Liver (tissue), 9 donors: ENCODE data around the gene LHFPL2. TPM values are rescaled to one million over a fixed set of nuclear protein-coding genes. Genes with fewer than 3 reads are reported as not detected.

Experiments
- DNase-seq: peaks from one replicate; pipeline ENCODE4 v3.0.0-alpha.2; 2017; ENCODE audit warnings: low spot score
- H3K27ac ChIP-seq, 2 donors: one replicate each; pipeline ENCODE4 v1.7.0; 2013; ENCODE audit warnings: inconsistent platforms in 2 of 2, low read length in 2 of 2, control low read depth in 1 of 2, low read depth in 1 of 2, mild to moderate bottlenecking in 1 of 2
- H3K27me3 ChIP-seq, 4 donors: one replicate each; pipeline versions ENCODE4 v1.6.1 to v1.7.0; 2013; ENCODE audit warnings: low read length in 3 of 4, inconsistent platforms in 1 of 4, mild to moderate bottlenecking in 1 of 4, moderate library complexity in 1 of 4; ENCODE audit not compliant: control insufficient read depth in 4 of 4, insufficient read depth in 4 of 4
- H3K36me3 ChIP-seq, 4 donors: one replicate each; pipeline versions ENCODE4 v1.6.1 to v1.7.0; 2013; ENCODE audit warnings: low read length in 3 of 4, mild to moderate bottlenecking in 3 of 4, low read depth in 1 of 4, moderate library complexity in 1 of 4; ENCODE audit not compliant: control insufficient read depth in 4 of 4, insufficient read depth in 3 of 4
- H3K4me1 ChIP-seq, 4 donors: one replicate each; pipeline versions ENCODE4 v1.6.1 to v1.7.0; 2013; ENCODE audit warnings: low read length in 3 of 4, mild to moderate bottlenecking in 3 of 4, moderate library complexity in 1 of 4; ENCODE audit not compliant: control insufficient read depth in 4 of 4, insufficient read depth in 4 of 4
- H3K4me3 ChIP-seq, 3 donors: one replicate each; pipeline versions ENCODE4 v1.6.1 to v1.7.0; 2013; ENCODE audit warnings: low read length in 3 of 3, control low read depth in 1 of 3, low read depth in 1 of 3, mild to moderate bottlenecking in 1 of 3
- H3K9ac ChIP-seq, 2 donors: one replicate each; pipeline ENCODE4 v1.7.0; 2013; ENCODE audit warnings: low read length in 2 of 2, mild to moderate bottlenecking in 2 of 2, moderate library complexity in 2 of 2, control low read depth in 1 of 2, low read depth in 1 of 2
- H3K9me3 ChIP-seq, 4 donors: one replicate each; pipeline versions ENCODE4 v1.6.1 to v1.7.0; 2013; ENCODE audit warnings: low read length in 3 of 4; ENCODE audit not compliant: control insufficient read depth in 4 of 4
- CTCF ChIP-seq: fragments of 150-350 bp; IDR thresholded peaks from 2 replicates; pipeline ENCODE4 v1.5.1; 2017; ENCODE audit warnings: improper control_type of control experiment, low read depth, low read length; ENCODE audit not compliant: missing input control
- EGR1 ChIP-seq, 2 donors: IDR thresholded peaks; 2 replicates each; pipeline ENCODE4 v1.6.1; 2016 to 2018; ENCODE audit warnings: antibody characterized with exemption in 2 of 2, low read depth in 2 of 2
- FOXA1 ChIP-seq: IDR thresholded peaks from 2 replicates; pipeline ENCODE4 v1.6.1; 2016; ENCODE audit warnings: antibody characterized with exemption
- FOXA2 ChIP-seq: IDR thresholded peaks from 2 replicates; pipeline ENCODE4 v1.6.1; 2016; ENCODE audit warnings: antibody characterized with exemption
- GABPA ChIP-seq, 2 donors: IDR thresholded peaks in 1 of 2; conservative IDR thresholded peaks in 1 of 2; 2 replicates each; pipeline ENCODE4 v1.6.1; 2016; ENCODE audit warnings: antibody characterized with exemption in 2 of 2, mild to moderate bottlenecking in 1 of 2, moderate library complexity in 1 of 2
- HNF4A ChIP-seq, 2 donors: conservative IDR thresholded peaks; 2 replicates each; pipeline ENCODE4 v1.6.1; 2016; ENCODE audit warnings: antibody characterized with exemption in 2 of 2, mild to moderate bottlenecking in 2 of 2
- HNF4G ChIP-seq: IDR thresholded peaks from 2 replicates; pipeline ENCODE4 v1.6.1; 2016; ENCODE audit warnings: antibody characterized with exemption
- JUND ChIP-seq, 2 donors: IDR thresholded peaks; 2 replicates each; pipeline ENCODE4 v1.6.1; 2016; ENCODE audit warnings: antibody characterized with exemption in 2 of 2
- NR2F2 ChIP-seq: IDR thresholded peaks from 2 replicates; pipeline ENCODE4 v1.6.1; 2016; ENCODE audit warnings: antibody characterized with exemption
- RAD21 ChIP-seq, 2 donors: IDR thresholded peaks; 2 replicates each; pipeline ENCODE4 v1.6.1; 2016; ENCODE audit warnings: antibody characterized with exemption in 2 of 2, mild to moderate bottlenecking in 2 of 2
- SP1 ChIP-seq: IDR thresholded peaks from 2 replicates; pipeline ENCODE4 v1.6.1; 2018; ENCODE audit warnings: antibody characterized with exemption, mild to moderate bottlenecking
- TAF1 ChIP-seq: conservative IDR thresholded peaks from 2 replicates; pipeline ENCODE4 v1.6.1; 2016; ENCODE audit warnings: antibody characterized with exemption, mild to moderate bottlenecking
- YY1 ChIP-seq: IDR thresholded peaks from 2 replicates; pipeline ENCODE4 v1.6.1; 2016; ENCODE audit warnings: antibody characterized with exemption, mild to moderate bottlenecking
- ZBTB33 ChIP-seq: IDR thresholded peaks from 2 replicates; pipeline ENCODE4 v1.6.1; 2016; ENCODE audit warnings: antibody characterized with exemption
- WGBS: extraction: QIAGEN DNeasy Blood & Tissue Kit; methylation state at CpG from one replicate; pipeline ENCODE4 v1.1.7; 2013; 5-methylcytosine and 5-hydroxymethylcytosine counted together
- polyA plus RNA-seq, 2 donors: library from polyadenylated mRNA; stranded (reverse) in 1 of 2; unstranded in 1 of 2; fragments of 200-250 nt in 1 of 2; fragments of >200 nt in 1 of 2; fragmentation: Nextera tagmentation in 1 of 2; extraction: Ambion mirVana in 1 of 2; gene quantifications; one replicate each; pipeline versions ENCODE4 v1.2.1 to v1.2.3, GENCODE V29; 2013 to 2015
- total RNA-seq, 2 donors: library from RNA; depleted of rRNA; stranded (reverse); fragments of >200 nt; gene quantifications; one replicate each; pipeline ENCODE4 v1.2.3, GENCODE V29; 2014
- TF ChIP-seq, protein P1 (sequence below): IDR thresholded peaks from 2 replicates; pipeline ENCODE4 v1.6.1; 2016; ENCODE audit warnings: antibody characterized with exemption, mild to moderate bottlenecking
- TF ChIP-seq, protein P2 (sequence below): IDR thresholded peaks from 2 replicates; pipeline ENCODE4 v1.6.1; 2016; ENCODE audit warnings: antibody characterized with exemption
- TF ChIP-seq, protein P3 (sequence below): IDR thresholded peaks from 2 replicates; pipeline ENCODE4 v1.6.1; 2016; ENCODE audit warnings: antibody characterized with exemption
- donor health status: healthy.
- donor health status: healthy.
- donor health status: healthy.
- donor health status: healthy.
- donor health status: healthy.

Gene LHFPL2
- total and polyA plus RNA-seq, 4 donors, result 1.6 to 9.4 (median 5.6) TPM

DNA sequence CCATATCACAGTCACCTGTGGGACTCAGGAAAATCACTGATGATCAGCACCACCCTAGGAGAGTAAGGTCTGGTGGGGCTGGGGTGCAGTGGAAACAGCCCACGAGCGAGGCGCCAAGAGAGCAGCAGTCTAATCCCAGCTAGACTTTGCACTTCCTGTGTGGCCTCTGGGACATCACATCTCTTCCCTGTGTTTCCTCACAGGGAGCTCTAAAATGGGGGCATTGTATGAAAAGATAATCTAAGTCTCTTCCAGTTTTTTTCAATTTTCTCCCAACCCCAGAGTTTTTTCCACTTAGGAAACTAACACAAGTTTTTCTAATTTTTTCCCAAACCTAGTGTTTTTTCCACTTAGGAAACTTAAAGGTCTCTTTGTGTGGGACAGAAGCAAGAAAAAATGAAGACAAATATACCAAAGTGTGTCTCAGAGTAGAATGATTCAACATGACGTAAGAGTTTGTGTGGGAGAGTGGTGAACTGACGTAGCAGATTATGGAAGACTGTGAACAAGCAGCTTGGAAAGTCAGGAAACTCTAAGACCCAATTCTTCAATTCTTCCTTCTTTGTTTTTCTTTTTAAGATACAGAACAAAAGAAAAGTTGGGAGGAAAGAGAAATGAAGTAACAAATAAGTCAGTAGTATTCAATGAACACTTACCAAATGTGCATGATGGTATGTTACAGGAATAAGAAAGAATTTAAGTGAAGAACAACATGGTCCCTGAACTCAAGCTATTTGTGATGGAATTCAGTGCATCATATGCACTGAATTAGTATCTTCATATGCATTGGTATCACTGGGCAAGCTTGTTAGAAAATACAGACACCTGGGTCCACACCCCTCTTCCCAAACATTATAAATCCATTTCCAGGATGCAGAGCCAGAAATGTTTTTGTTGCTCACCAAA is 51.3 kb downstream of the LHFPL2 start:
- Histone ChIP-seq H3K4me3 (no peak overlapping the region), H3K27me3 (no peaks in the 10 kb centered on the region), H3K9ac (no peak overlapping the region), H3K27ac (no peak overlapping the region), H3K36me3 (no peaks in the 10 kb centered on the region), H3K4me1 (no peaks in the 10 kb centered on the region), H3K9me3 (no peaks in the 10 kb centered on the region)
- 88% methylated on average over 5 of the region's 5 CpGs for WGBS
- TF ChIP-seq NR2F2 (no peak), YY1 (no peak), ZBTB33 (no peak), SP1 (no peak)
- DNase-seq, result no peak

GRCh38 chr5:78595458-78595921 is 53.1 kb downstream of the LHFPL2 start:
- Histone ChIP-seq H3K36me3 (no peaks in the 10 kb centered on the region), H3K27ac (peak overlapping the region in 1 of 2 donors; percentile 7), H3K9me3 (no peaks in the 10 kb centered on the region), H3K27me3 (no peaks in the 10 kb centered on the region), H3K4me3 (no peak overlapping the region), H3K9ac (no peak overlapping the region), H3K4me1 (no peaks in the 10 kb centered on the region)
- WGBS, result 64% methylated on average over 4 of the region's 4 CpGs
- no peak for DNase-seq
- TF ChIP-seq GABPA (IDR thresholded peaks at IDR 0.05 in 1 of 2, conservative IDR thresholded peaks at IDR 0.05 in 1 of 2) (no peak), TAF1 (no peak), FOXA2 (no peak), RAD21 (IDR thresholded peaks at IDR 0.05) (no peak), SP1 (no peak), FOXA1 (no peak), HNF4A (conservative IDR thresholded peaks at IDR 0.05) (no peak), JUND (IDR thresholded peaks at IDR 0.05) (no peak), CTCF (no peak), EGR1 (IDR thresholded peaks at IDR 0.05; ENCODE audit: low read depth in 2 of 2) (no peak), HNF4G (no peak), YY1 (no peak), NR2F2 (no peak)
- TF ChIP-seq, protein P1, sequence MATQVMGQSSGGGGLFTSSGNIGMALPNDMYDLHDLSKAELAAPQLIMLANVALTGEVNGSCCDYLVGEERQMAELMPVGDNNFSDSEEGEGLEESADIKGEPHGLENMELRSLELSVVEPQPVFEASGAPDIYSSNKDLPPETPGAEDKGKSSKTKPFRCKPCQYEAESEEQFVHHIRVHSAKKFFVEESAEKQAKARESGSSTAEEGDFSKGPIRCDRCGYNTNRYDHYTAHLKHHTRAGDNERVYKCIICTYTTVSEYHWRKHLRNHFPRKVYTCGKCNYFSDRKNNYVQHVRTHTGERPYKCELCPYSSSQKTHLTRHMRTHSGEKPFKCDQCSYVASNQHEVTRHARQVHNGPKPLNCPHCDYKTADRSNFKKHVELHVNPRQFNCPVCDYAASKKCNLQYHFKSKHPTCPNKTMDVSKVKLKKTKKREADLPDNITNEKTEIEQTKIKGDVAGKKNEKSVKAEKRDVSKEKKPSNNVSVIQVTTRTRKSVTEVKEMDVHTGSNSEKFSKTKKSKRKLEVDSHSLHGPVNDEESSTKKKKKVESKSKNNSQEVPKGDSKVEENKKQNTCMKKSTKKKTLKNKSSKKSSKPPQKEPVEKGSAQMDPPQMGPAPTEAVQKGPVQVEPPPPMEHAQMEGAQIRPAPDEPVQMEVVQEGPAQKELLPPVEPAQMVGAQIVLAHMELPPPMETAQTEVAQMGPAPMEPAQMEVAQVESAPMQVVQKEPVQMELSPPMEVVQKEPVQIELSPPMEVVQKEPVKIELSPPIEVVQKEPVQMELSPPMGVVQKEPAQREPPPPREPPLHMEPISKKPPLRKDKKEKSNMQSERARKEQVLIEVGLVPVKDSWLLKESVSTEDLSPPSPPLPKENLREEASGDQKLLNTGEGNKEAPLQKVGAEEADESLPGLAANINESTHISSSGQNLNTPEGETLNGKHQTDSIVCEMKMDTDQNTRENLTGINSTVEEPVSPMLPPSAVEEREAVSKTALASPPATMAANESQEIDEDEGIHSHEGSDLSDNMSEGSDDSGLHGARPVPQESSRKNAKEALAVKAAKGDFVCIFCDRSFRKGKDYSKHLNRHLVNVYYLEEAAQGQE, result no peak
- TF ChIP-seq, protein P2, sequence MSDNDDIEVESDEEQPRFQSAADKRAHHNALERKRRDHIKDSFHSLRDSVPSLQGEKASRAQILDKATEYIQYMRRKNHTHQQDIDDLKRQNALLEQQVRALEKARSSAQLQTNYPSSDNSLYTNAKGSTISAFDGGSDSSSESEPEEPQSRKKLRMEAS, result no peak
- TF ChIP-seq, protein P3, sequence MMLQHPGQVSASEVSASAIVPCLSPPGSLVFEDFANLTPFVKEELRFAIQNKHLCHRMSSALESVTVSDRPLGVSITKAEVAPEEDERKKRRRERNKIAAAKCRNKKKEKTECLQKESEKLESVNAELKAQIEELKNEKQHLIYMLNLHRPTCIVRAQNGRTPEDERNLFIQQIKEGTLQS, result no peak
